Lung microvascular endothelial cell (primary cell): ENCODE results near the gene SLBP. TPM values are rescaled to one million over a fixed set of nuclear protein-coding genes. Genes with fewer than 3 reads are reported as not detected.

ENCODE experiments used
- DNase-seq, 2 donors: peaks; one replicate each; pipeline versions ENCODE4 v3.0.0 to v3.0.0-alpha.2; 2010; ENCODE audit warnings: low read depth in 2 of 2
- total RNA-seq: library from RNA; depleted of rRNA; stranded (reverse); fragments of >200 nt; gene quantifications from 2 replicates; pipeline ENCODE4 v1.2.1, GENCODE V29; 2014

SLBP gene
- 46.0 and 49.4 TPM in 2 replicates for total RNA-seq

DNA sequence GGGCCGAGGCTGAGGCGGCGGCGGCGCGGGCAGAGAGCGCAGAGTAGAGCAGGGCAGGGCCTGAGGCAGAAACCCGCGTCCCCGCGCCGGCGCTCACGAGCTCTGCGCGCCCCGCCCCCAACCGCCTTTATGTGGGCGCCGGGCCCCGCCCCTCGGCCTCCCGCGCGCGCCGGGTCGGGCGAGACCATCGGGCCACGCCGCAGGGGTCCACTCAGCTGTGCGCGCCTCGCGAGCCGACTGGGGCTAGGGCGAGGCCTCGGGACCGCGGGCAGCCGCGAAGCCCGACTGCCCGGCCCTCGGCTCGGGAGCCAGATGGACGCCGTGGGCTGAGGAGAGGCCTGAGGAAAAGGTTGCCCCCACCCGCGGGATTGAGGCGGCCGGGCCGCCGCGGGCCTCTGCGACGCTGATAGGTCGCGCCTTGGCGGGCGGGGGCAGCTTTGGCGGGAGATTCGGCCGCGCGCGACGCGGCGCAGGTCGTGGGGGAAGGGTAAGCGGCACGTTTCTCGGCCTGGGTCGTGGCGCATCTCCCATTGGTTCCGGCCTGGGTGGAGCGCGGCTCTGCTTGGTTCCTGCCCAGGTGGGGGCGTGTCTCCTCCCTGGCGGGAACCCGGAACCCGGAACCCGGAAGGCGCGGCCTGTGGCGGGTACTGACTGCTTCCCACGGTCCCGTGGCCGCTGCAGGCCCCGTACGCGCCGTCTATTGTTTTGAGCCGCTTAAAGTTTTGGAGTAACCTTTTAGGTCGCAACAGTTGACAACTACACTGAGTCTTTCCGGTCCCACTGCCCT, at the start of gene SLBP:
Gene SLBP, minus strand, starts transcription at position 104 of the 787 bp plus-strand sequence. CDS start 131 bp downstream, outside the sequence.
- DNase-seq = peak; percentile 93 to 97

DNA sequence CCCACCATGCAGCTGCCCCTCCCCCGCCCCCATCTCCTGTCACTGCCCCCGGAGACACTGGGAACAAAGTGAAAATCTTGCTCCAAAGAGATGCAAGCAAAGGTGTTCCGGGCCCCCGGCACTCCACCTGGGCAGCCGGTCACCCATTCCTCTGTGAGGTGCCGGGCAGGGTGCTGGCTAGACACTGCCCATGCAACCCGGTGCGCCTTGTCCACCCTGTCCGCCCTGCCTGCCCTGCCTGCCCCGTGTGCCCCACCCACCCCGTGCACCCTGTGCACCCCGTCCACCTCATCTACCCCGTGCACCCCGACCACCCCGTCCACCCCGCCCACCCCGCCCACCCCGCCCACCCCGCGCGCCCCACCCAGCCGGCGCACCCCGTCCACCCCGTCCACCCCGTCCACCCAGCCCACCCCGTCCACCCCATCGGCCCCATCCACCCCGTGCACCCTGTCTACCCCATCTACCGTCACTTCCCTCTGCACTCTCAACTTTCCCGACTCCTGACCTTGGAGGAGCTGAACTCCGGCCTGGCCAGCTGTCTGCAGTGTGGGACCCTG, 49.1 kb upstream of the SLBP start:
- no peak for DNase-seq

DNA sequence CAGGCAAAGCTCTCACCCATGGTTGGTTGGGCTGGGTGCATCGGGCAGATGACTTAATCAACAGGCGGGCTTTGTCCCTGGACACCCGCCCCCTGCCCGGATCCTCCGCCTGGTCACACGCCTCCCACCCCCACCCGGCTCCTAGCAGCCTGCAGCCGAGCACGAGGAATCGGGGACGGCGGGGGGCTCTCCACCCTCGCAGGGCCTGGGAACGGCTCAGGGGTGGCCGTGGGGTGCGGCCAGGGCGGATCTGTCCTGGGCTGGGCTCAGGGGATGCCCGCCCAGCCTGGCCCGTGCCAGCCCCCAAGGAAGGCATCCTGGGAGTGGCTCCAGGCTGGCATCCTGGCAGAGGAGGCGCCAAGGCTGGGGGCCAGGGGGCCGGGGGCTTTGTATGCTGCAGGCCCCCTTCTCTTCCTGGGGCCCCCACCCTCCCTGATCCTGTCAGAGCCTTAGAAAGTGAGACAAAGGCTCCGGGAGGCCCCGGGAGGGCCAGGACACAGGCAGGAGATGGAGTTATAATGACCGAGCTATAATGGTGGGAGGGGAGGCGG, 48.5 kb upstream of the SLBP start:
- no peak for DNase-seq

DNA sequence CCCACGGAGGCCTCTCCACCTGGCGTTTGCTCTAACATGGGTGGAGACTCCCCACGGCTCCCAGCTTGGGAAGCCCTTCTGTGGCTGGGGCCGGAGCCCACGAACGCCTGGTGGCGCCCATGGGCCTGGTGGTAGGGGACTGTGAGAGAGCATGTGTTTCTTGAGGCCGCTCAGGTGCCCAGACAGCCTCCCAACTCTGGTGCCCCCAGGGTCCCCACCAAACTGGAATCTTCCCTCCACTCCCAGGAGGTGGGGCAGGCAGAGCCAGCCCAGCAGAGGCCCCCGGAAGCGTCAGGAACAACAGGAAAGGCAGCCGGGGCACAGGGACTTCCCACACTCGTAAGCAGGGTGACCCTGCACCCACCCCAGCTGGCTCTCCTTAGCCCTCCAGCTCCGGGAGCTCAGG, 47.7 kb upstream of the SLBP start:
- peak; percentile 20 to 24 for DNase-seq

DNA sequence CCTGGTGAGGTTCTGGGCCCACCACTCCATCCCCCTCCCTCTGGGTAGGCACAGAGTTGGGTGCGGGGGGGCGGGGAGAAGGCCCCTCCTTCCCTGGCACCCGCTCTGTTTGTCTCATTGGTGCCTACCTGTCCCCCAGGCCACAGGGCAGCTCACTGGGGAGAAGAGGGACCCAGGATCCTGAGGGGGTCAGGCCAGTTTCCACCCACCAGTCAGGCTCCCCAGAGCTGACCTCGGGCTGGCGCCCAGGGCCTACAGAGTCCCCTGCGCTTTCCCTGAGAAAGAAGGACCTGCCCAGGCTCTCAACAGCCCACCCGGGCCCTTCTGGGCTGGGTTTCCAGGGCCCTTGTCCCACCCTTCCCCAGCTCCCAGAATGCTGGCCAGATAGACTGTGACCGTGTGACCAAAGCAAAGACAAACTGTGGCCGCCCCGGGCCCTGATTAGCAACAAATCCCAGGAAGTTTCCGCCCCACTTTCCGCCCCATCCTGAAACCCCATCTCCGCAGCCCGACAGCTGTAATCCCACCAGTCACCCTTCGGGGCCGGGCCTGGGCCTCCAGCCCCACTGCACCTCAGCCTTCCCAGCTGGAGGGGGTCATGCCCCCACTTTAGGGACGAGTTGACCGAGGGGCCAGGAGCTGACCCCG, 47.2 kb upstream of the SLBP start:
- no peak for DNase-seq

DNA sequence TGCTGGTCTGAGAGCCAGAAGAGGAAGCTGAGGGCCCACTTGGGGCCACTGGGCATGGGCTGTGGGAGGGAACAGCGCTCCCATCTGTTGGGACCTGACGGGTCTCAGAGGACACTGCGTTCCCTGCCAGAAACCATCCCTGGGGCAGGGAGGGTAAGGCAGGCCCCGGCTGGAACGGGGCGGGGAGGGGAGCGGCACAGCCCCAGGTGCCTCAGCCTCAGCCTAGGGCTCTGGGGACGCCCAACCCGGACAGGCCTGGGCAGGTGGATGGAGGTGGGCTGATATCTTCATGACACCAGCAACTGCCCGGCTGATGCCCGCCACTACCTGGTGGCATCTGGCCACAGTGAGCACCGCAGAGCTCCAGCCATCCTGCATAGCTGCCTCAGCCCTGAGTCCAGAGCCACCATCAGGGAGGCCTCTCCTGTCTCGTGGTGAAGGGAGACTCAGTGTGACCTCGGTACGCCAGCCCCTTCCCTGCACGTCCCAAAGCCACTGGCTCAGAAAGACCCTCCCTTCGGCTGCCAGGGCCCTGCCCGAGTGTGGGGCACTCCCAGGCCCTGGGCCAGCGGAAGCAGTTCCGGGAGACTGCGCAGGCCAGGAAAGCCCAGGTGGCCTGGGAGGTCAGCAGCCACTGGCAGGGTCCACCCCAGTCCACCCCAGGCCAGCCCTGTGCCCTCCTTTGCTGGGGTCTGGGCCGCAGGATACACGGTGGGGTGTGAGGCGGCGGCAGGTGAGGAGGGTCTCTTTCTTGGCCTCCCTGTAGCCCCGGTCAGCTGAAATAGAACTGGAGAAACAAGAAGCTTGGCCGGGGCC, 46.4 kb upstream of the SLBP start:
- DNase-seq = no peak

DNA sequence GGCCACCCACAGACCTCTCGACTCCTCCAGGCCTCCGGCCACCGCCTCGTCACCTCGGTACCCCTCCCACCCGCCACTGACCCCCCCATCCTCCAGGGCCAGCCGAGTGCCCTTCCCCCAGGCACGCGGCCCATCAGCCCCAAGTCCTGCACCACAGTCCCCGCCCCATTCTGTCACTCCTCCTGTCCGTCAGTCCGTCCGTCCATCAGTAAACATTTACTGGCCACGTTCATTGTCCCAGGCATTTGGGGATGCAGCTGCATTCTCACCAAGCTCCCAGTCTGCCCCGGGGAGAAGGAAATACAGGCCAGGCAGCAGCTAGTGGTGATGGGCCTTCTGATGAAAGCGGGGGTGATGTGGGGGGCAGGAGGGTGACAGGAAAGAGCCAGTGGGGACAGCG, 45.7 kb upstream of the SLBP start:
- DNase-seq = no peak

DNA sequence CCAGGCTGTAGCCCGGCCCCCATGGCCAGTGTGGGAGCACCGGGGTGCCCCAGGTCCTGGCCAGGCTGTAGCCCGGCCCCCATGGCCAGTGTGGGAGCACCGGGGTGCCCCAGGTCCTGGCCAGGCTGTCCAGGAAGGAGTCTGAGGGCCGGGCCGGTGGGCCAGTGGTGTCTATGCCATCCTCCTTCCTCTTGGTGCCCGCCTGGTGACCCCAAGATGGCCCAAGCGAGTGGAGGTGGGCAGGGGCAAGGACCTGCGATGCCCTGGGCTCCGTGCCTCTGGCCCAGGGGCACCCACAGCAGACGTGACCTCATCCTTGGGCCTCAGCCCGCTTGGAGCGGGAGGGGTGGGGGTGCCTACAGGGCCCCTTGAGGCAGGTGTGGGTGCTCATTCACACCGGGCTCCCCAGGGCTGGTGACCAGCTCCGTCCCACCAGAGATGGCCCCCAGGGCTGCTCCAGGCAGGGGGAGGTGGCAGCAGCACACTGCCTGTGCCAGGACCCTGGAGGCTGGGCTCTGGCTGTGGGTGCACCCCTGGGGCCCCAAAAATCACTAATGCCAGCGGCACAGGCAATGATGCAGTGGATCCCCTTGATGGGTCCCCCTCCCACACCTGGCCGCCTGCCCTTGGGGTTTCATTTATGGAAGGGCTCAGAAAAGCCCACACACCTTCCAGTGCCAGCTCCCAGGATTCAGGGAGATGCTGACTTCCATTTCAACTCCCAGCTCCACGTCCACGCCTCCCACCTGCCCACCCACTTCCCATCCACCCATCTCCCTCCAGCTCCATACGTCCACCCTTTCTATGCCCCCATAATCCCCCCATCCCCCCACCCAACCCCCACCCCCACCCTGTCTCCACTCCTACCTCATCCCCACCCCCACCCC, 45.0 kb upstream of the SLBP start:
- no peak for DNase-seq

DNA sequence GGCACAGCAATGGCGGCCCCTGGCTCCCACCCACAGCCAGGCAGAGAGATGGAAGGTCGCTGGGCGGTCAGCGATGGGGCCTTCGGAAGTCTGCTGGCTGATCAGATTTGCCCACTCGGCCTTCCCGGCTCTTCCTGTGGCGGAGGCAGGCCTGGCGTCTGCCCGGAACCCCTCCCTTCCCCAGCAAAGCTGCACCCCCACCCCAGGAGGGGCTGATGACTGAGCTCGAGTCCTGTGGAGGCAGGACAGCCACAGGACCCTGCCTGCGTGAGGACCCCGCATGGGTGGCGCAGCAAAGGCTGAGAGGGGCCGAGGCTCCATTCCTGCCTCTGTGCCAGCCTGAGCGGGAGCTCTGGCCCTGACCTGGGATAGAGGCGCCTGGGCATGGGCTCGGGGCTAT, 44.0 kb upstream of the SLBP start:
- DNase-seq = peak; percentile 51 to 60

DNA sequence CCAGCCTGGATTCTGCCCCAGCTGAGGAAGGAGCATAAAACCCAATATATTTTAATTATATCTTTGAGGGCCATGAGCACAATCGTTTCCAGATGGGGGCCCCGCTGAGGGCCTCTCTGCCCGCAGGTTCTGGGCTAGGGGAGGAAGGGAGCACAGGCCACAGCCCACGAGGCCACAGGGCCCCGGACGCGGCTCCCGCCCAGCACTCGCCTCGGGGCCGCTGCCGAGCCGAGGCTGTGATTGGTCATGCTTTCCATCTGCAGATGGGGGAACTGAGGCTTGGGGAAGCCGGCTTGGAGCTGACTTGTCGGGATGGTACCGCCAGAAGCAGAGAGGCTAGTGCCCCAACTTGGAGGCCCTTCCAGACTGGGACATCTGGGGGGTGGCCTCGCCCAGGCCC, 43.2 kb upstream of the SLBP start:
- DNase-seq = no peak

DNA sequence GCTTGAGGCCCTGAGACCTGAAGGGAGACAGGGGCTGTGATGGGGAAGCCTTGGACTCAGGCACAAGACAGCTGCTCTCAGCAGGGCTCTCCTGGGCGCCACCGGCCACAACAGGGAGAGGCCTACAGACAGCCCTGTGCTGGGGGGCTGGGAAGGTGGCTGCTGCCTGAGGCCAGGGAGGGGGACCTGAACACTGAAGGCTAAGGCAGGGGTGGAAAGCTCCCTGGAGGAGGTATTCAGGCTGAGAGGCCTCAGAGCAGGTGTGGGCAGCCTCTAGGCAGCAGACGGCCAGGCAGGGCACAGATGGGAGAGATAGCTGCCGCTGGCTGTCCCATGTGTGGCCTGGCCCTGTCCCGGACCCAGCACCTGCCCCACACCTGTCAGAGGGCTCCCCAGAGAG, 42.2 kb upstream of the SLBP start:
- no peak for DNase-seq

DNA sequence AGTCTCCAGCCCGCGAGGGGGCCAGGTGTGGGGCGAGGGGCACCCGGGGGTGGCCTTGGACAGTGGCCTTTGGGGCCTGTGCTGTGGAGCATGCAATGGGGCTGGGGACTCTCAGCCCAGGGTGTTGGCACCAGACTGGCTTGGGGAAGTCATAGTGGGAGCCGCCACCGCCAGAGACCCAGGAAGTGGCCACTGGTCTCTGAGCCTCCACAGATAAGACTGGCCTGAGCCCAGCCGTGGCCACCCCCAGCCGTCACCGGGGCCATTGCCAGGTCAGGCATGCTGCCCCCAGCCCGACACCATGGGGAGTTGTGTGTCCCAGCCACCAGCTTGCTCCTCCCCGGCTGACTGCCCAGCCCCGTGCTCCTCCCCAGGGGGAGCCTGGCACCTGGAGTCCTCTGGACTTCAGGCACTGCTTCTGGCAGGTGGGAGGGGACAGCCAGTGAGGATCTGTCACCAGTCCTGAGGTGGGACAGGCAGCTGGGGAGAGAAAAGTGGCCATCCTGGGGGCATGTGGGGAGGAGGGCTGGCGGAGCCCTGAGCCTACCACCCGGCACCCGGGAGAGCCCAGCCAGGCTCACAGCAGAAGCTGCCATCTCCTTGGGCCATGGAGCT, 41.7 kb upstream of the SLBP start:
- DNase-seq = no peak

DNA sequence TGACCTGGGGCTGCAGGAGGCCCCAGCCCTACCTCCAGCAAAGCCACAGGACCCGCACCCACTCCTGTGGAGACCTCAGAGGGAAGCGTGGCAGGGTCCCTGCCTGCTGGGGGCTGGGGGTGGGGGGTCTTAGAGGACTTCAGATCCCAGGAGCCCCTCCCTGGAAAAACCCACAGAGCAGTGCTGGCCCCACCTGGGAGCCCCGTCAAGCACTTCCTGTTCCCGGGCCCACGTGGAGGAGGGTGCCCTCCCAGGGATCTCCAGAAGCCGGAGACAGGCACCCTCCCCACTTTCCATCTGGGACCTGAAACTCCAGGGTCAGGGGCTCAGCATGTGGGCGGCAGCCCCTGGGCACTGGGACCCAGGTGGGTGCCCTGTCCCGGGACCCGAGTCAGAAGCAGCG, 41.2 kb upstream of the SLBP start:
- no peak for DNase-seq

DNA sequence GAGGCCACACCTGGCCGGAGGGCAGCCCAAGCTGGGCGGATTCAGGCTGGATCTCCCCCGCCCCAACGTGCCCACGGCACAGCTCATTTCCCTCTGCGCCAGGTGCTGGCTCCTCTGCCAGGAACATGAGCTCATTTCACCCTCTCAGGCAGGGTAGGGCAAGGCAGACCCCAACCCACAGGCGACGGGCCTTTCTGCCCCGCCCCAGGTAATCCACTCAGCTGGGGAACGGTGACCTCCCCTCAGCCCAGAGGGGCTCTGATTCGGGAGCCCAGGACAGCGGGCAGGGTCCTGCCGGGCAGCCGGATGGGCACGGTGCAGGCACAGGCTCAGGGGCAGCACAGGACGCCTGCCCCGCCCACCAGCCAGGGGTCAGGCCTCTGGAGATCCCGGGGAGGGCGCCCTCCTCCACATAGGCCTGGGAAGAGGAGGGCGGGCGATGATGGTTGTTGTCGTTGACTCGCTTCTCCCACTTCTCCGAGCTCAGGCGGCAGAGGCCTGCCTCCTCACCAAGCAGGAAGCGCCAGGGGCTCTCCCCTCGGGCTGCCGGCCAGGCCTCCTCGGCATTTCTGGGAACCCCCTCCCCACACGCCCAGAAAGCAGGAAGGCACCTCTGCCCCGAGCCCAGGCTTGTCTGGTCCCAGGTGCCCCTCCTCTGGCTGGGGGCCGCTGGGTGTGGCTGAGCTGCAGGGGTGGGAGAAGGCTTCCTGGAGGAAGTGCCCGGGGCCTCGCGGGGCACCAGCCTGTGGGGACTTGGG, 40.3 kb upstream of the SLBP start:
- peak; percentile 26 for DNase-seq

DNA sequence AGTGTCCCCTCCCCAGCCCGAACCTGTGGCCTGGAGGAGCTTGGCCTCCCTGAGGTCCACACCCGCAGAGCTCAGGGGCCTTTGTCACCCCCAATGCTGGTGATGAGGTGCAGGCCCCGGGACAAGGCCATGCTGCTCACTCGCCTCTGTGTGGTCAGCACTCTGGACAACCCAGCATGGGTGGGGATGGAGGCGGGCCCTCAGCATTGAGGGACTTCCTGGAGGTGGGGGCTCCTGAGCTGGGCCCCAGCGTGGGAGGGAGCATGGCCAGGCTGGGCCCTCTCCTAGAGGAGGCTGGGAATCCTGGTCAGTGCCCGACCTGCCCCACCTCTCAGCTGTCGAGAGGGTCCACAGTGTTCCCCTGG, 39.8 kb upstream of the SLBP start:
- DNase-seq = no peak

DNA sequence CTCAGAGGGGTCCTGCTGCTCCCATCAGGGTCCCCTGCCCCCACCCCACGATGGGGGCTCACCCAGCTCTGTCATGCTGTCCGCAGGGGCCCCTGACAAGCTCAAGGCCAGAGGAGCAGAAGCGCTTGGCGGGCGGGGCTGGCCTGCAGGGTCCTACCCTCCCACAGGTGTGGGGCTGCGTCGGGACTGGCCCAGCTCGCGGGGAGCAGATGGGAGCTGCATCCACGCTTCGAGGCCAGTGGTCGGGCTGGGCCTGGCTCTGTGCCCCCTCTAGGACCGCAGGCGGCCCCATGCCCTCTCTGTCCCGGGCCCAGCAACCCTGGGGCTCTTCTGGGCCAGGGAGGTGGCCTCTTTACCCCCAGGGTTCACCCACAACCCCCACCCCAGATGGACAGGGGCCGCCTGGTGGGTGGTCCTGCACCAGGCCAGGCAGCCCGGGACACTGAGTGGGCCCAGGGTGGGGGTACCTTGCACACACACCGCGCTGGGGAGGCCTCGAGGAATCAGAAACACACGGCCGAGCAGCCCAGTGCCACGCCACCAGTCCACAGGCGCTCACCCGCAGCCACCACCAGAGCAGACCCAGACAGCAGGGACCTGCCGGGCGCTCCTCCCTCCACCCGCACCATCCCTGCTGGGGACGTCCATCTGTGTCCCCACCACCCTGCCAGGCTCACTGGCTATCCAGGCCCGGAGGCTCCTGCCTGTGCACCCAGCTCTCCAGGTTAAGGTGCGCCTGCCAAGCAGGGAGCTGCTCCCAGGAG, 39.2 kb upstream of the SLBP start:
- no peak for DNase-seq

DNA sequence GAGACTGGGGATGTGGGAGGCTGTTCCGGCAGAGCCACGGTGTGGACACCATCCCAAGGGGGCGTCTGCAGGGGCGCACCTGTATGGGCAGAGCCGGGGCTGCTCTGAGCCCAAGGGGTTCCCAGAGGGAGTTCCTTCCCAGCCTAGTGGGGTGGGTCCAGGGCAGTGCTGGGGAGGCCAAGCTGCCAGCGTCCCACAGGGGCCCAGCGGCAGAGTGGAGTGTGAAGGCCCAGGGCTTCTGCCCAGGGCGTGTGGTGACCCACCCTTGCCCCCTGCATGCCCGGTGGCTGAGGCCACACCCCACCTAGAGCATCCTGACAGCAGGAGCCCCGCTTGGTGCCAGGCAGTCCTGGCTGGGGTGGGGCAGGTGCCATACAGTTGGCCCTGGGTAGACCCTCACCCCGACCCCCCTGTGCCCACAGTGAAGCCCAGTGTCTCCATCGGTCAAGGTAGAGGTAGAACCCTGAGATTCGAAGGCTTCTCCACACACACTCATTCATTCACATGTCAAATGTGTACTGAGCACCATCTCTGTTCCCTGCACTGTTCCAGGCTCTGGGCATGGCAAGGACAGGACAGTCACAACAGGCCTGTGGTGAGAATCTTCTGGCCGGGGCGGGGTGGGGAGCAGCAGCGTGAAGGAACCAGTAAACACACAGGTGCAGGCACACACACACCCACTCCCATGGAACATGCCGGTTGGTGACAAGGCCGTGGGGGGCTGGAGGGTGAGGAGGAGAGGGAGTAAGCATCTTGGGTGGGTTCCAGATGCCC, 38.4 kb upstream of the SLBP start:
- DNase-seq = no peak

DNA sequence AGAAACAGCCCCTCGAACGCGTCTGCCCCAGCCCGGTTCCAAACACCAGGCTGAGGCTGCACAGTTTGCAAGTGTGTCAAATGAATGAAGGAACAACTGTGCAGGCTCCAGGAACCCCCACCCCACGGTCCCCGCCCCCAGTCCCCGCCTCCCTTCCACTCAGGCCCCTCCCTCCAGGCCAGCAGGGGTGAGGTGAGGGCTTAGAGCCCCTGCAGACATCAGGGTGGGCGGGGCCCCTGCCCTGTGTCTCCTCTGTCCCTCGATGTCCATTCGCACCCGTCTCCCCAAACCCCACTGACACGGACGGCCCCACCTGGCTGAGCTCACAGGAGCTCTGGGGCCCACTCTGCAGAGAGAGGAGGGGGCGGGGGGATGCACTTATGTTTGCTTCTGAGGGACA, 37.7 kb upstream of the SLBP start:
- DNase-seq = no peak
